Right cardiac atrium (tissue), 5 donors: ENCODE data around the gene RASSF7. TPM values are rescaled to one million over a fixed set of nuclear protein-coding genes. Genes with fewer than 3 reads are reported as not detected.
A peak's percentile ranks its signal among the peaks of the same experiment; 100 is the strongest.
"Not testable (repeated sequence)": the region's sequence is repeated elsewhere in the genome, so short reads cannot be mapped to it uniquely, and the experiment has no call there.

Source experiments
- ATAC-seq, 2 donors: fragments of 200-7000 bp; cut with Tn5 transposase; one replicate each; pipeline versions ENCODE4 v1.8.0 to v1.9.1; 2020; ENCODE audit warnings: moderate library complexity in 2 of 2, mild to moderate bottlenecking in 1 of 2
- DNase-seq, 3 donors: peaks; one replicate each; pipeline ENCODE4 v3.0.0-alpha.2; 2020
- H3K27ac ChIP-seq: one replicate; pipeline ENCODE4 v1.5.1; 2013; ENCODE audit warnings: mild to moderate bottlenecking, low read length, control low read depth, moderate library complexity
- H3K27me3 ChIP-seq: one replicate; pipeline ENCODE4 v1.6.1; 2013; ENCODE audit not compliant: control insufficient read depth, insufficient read depth
- H3K4me1 ChIP-seq: one replicate; pipeline ENCODE4 v1.6.1; 2013; ENCODE audit warnings: low read length; ENCODE audit not compliant: control insufficient read depth, insufficient read depth
- H3K4me3 ChIP-seq: one replicate; pipeline ENCODE4 v1.5.1; 2013; ENCODE audit warnings: low read length, control low read depth
- H3K9me3 ChIP-seq: one replicate; pipeline ENCODE4 v1.6.1; 2013; ENCODE audit warnings: low read length; ENCODE audit not compliant: control insufficient read depth
- WGBS: extraction: QIAGEN DNeasy Blood & Tissue Kit; methylation state at CpG from one replicate; pipeline ENCODE4 v1.1.7; 2013; 5-methylcytosine and 5-hydroxymethylcytosine counted together
- intact Hi-C, 4 donors: fragments of 100-400 bp; cut with DNase I; formaldehyde crosslinking; loops; one replicate each; pipeline versions ENCODE4 v1.11.0 to v1.14.0; 2022 to 2023
- long read RNA-seq, 4 donors: library from polyadenylated mRNA; unstranded; transcript quantifications; one replicate each; pipeline ENCODE4 v2.0.0, GENCODE V29; 2020 to 2021
- polyA plus RNA-seq: library from polyadenylated mRNA; stranded (reverse); fragments of 200-250 nt; gene quantifications from one replicate; pipeline ENCODE4 v1.2.3, GENCODE V29; 2013
- total RNA-seq, 4 donors: library from RNA; stranded (reverse); fragmentation: NEBNext Ultra II Directional; extraction: Animal tissue kit (Norgen Biotek cat#: 25700); gene quantifications; one replicate each; pipeline ENCODE4 v1.2.1, GENCODE V29; 2021
- donor health status: healthy with polysubstance abuse.
- donor health status: DM: no; HTN: yes; CAD: no.
- donor health status: DM: no; HTN: no; CAD: no.
- donor health status: DM: no; HTN: yes; CAD: no; lungs with severe emphysema.
- donor health status: DM: yes; HTN: yes; CAD: no.

Gene RASSF7, protein sequence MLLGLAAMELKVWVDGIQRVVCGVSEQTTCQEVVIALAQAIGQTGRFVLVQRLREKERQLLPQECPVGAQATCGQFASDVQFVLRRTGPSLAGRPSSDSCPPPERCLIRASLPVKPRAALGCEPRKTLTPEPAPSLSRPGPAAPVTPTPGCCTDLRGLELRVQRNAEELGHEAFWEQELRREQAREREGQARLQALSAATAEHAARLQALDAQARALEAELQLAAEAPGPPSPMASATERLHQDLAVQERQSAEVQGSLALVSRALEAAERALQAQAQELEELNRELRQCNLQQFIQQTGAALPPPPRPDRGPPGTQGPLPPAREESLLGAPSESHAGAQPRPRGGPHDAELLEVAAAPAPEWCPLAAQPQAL
- total RNA-seq (1 to 10 TPM; 2.5 to 6.3 (median 3.5) TPM), polyA plus RNA-seq (5.3 TPM)
- long read RNA-seq, donor 1, transcript RASSF7-201 (4 exons, 1,731 nt): major isoform, 15 of 25 reads
- long read RNA-seq, donor 1, partial matches to known transcripts: 8 of 25 reads
- long read RNA-seq, donor 1, other reads (novel, unspliced or antisense): 2 of 25 reads
- long read RNA-seq, donor 2, partial matches to known transcripts: 4 of 10 reads
- long read RNA-seq, donor 2, other reads (novel, unspliced or antisense): 1 of 10 reads
- long read RNA-seq, donor 3, transcript RASSF7-201 (4 exons, 1,731 nt): major isoform, 15 of 18 reads
- long read RNA-seq, donor 3, partial matches to known transcripts: 1 of 18 reads
- long read RNA-seq, donor 3, other reads (novel, unspliced or antisense): 2 of 18 reads
- long read RNA-seq, donor 4, partial matches to known transcripts: 1 of 7 reads
- long read RNA-seq, donor 4, other reads (novel, unspliced or antisense): 2 of 7 reads

DNA sequence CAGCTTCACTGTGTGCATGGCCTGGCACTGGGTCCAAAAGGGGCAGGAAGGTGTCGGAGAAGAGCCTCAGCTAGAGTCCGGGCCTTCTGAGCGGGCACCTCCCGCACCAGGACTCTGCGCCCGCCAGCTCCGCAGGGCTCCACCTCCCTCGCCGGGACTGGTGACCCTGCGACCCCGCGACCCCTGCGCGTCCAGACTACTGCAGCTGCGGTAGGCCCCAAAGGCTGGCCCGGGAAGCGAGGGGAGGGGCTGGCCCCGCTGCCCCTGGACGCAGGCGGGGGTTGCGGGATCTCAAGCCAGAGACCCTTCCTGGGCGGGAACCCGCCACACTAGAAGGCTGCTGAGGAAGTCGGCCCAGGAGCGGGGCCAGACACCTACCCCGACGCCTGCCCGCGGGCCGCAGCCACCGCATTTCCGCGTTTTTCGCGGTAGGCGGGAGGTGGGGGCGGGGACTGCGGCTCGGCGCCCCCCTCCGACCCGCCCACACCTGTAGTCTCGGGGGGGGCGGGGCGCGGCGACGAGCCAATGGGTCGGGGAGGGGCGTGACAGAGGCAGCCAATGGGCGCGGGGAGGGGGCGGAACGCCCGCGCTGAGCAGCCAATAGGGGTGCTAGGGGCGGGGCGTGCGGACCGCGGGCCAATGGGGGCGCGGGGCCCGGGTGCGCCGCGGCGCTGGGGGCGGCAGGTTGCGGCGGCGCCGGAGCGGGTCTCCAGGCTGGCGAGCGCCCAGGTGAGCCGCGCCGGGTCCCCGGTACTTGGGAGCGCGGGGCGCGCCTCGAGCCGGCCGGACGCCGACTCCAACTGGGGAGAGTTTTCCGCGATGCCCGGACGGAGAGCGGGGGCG is at the start of gene RASSF7, which contains the start of gene LMNTD2:
Gene RASSF7, plus strand, starts transcription at position 666 of the 843 bp plus-strand sequence. CDS start 799 bp downstream, outside the sequence.
Gene LMNTD2, minus strand, starts transcription at position 434 of the 843 bp plus-strand sequence. Its CDS starts 22 bp downstream, at position 412.
- intact Hi-C loops: no loop called here
- Histone ChIP-seq H3K4me1 (no peaks in the 10 kb centered on the region), H3K9me3 (no peaks in the 10 kb centered on the region), H3K4me3 (peak within 1 kb of the TSS; percentile 87), H3K27me3 (no peaks in the 10 kb centered on the region), H3K27ac (no peak within 1 kb of the TSS)
- WGBS: 2% methylated on average over 95 of the region's 95 CpGs
- peak; percentile 90 to 97 (median 96) for DNase-seq
- ATAC-seq: peak; percentile 92

DNA sequence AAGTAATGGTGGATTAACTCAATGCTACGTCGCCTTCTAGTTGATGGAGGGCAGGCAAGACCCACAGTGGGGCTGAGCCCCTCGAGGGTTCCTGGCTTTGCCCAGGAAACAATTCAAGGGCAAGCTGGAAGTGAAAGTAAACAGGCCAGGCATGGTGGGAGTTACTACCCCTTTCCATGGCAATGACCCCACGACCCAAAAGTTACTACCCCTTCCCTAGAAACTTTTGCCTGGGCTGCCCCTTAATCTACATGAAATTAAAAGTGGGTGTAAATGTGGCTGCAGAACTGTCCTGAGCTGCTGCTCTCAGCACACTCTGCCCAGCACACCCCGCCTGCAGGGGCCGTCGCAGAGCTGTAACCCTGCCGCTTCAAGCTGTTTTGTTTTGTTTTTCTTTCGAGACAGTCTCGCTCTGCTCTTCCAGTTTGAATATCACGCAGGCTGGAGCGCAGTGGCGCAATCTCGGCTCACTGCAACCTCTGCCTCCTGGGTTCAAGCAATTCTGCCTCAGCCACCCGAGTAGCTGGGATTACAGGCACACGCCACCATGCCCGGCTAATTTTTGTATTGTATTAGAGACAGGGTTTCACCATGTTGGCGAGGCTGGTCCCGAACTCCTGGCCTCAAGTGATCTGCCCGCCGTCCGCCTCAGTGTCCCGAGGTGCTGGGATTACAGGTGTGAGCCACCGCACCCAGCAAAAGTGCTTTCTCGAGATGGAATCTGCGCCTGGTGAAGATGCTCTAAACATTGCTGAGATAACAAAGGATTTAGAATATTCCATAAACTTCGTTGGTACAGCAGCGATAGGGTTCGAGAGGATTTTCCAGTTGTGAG is 47.8 kb upstream of the RASSF7 start:
- intact Hi-C loops: no loop called here
- no peaks in the 10 kb centered on the region for H3K27me3 ChIP-seq
- H3K4me1 ChIP-seq: no peaks in the 10 kb centered on the region
- 93% methylated on average over 29 of the region's 29 CpGs for WGBS
- H3K9me3 ChIP-seq: no peaks in the 10 kb centered on the region
- H3K4me3 ChIP-seq: no peak overlapping the region
- ATAC-seq (no peak), DNase-seq (peak in 1 of 3 donors; percentile 36)
- H3K27ac ChIP-seq: no peak overlapping the region

DNA sequence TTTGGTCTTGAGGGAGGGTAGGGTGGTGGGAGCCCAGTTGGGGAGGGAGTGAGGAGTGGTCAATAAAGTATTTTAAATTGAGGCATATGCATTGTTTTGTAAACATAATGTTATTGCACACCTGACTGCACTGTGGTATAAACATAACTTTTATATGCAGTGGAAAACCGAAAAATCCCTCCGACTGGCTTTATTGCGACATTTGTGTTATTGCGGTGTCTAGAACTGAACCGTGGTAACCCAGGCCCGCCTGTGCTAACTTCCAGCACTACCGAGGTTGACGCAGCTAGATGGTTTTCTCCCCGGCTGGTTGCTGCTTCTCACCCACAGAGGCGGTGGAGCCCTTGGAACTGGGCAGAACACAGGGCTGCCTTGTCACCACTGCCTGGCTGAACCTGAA is 46.2 kb upstream of the RASSF7 start:
- peak in 1 of 3 donors; percentile 40 for DNase-seq
- WGBS: 88% methylated on average over 10 of the region's 10 CpGs

DNA sequence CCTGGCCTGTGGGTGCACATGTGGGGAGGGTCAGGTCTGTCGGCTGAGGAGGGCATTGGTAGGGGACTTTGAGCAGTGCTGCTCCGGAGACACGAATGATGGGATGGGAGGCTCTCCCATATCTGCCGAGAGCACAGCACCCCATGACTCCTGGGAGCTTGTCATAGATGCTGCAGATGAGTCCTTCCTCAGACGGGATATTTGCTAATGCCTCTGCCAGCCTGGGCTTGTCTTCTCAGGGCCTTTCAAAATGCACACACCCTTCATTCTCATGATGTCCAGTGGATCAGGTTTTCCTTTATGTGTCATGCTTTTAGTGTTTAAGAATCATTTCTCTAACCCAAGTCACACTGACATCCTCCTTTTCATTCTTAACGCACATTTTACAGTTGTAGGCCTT is 45.6 kb upstream of the RASSF7 start:
- no peak for ATAC-seq
- 95% methylated on average over 6 of the region's 6 CpGs for WGBS

More for the DNA sequence above, 46.2 kb upstream of the RASSF7 start:
- no peak for ATAC-seq
- no peaks in the 10 kb centered on the region for H3K9me3 ChIP-seq
- no peak overlapping the region for H3K27ac ChIP-seq
- H3K4me3 ChIP-seq: no peak overlapping the region
- no peaks in the 10 kb centered on the region for H3K4me1 ChIP-seq
- intact Hi-C loops: no loop called here
- H3K27me3 ChIP-seq: no peaks in the 10 kb centered on the region

DNA sequence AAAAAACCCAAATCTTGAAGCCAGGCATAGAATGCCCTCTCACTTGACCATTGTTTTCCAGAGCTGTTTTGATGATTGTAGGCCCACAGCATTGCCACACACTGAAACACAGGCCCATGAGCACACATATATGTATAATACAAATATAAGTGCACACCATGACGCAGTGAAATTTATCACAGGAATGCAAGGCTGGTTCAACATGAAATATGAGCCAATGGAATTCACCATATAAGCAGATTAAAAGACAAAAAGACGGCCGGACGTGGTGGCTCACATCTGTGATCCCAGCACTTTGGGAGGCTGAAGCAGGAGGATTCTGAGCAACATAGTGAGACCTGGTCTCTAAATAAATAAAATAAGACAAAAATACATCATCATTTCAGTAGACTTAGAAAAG is 44.4 kb upstream of the RASSF7 start:
- intact Hi-C loops: no loop called here
- H3K4me3 ChIP-seq: no peak overlapping the region
- H3K27ac ChIP-seq: no peak overlapping the region
- H3K9me3 ChIP-seq: no peaks in the 10 kb centered on the region
- H3K4me1 ChIP-seq: no peaks in the 10 kb centered on the region
- H3K27me3 ChIP-seq: no peaks in the 10 kb centered on the region
- ATAC-seq: no peak
- WGBS: 95% methylated on average over 4 of the region's 4 CpGs
- DNase-seq: no peak

More for the DNA sequence above, 45.6 kb upstream of the RASSF7 start:
- no peaks in the 10 kb centered on the region for H3K9me3 ChIP-seq
- intact Hi-C loops: no loop called here
- peak in 1 of 3 donors; percentile 40 for DNase-seq
- H3K4me1 ChIP-seq: no peaks in the 10 kb centered on the region
- H3K27me3 ChIP-seq: no peaks in the 10 kb centered on the region
- H3K4me3 ChIP-seq: no peak overlapping the region
- H3K27ac ChIP-seq: no peak overlapping the region

DNA sequence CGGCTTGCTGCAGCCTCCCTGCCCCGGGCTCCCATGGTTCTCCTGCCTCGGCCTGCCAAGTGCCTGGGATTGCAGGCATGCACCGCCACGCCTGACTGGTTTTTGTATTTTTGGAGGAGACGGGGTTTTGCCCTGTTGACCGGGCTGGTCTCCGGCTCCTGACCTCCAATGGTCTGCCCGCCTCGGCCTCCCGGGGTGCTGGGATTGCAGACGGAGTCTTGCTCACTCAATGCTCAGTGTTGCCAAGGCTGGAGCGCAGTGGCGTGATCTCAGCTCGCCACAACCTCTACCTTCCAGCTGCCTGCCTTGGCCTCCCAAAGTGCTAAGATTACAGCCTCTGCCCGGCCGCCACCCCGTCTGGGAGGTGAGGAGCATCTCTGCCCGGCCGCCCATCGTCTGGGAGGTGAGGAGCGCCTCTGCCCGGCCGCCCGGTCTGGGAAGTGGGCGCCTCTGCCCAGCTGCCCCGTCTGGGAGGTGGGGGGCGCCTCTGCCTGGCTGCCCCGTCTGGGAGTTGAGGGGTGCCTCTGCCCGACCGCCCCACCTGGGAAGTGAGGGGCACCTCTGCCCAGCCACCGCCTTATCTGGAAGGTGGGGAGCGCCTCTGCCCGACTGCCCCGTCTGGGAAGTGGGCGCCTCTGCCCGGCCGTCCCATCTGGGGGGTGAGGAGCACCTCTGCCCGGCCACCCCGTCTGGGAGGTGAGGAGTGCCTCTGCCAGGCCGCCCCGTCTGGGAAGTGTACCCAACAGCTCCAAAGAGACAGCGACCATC is 43.7 kb upstream of the RASSF7 start:
- H3K27me3 ChIP-seq, H3K27ac ChIP-seq, H3K4me3 ChIP-seq, H3K9me3 ChIP-seq, ATAC-seq, intact Hi-C loops, H3K4me1 ChIP-seq: not testable (repeated sequence)
- peak in 2 of 3 donors; percentile 60 to 73 for DNase-seq
- WGBS: 97% methylated on average over 43 of the region's 43 CpGs

DNA sequence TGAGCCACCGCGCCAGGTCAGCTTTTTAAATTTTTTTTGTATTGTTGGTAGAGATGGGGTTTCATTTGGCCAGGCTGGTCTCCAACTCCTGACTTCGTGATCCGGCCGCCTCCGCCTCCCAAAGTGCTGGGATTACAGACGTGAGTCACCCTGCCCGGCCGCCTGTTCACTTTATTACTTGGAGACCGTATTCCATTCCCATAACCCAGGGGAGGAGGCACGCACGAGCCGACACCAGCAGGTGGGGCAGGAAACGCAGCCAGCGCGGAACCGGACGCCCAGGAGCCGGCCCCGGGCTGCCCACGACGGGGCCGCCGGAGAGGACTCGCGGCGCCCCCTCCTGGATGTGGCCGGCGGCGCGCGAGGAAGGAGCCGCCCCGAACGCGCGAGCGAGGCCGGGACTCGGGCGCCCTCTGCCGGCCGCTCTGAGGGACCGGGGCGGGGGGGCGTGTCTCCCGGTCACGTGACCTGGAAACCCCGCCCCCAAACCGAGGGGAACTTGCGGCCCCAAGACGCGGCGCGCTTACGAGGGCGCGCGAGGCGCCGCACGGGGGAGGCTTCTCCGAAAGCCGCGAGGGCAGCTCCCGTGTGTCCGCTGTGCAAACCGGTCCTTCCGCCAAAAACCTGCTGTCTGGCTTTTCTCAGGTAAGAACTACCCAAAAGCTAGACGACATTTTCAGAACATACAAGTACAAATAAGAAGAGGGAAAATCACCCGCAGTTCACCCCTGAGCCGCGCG is 42.1 kb upstream of the RASSF7 start:
- intact Hi-C loops: no loop called here
- H3K27me3 ChIP-seq: no peaks in the 10 kb centered on the region
- ATAC-seq (peak; percentile 97), DNase-seq (peak; percentile 94 to 95 (median 95))
- no peaks in the 10 kb centered on the region for H3K9me3 ChIP-seq
- no peaks in the 10 kb centered on the region for H3K4me1 ChIP-seq
- H3K4me3 ChIP-seq: peak overlapping the region; percentile 11
- H3K27ac ChIP-seq: no peak overlapping the region
- WGBS: 7% methylated on average over 74 of the region's 74 CpGs

DNA sequence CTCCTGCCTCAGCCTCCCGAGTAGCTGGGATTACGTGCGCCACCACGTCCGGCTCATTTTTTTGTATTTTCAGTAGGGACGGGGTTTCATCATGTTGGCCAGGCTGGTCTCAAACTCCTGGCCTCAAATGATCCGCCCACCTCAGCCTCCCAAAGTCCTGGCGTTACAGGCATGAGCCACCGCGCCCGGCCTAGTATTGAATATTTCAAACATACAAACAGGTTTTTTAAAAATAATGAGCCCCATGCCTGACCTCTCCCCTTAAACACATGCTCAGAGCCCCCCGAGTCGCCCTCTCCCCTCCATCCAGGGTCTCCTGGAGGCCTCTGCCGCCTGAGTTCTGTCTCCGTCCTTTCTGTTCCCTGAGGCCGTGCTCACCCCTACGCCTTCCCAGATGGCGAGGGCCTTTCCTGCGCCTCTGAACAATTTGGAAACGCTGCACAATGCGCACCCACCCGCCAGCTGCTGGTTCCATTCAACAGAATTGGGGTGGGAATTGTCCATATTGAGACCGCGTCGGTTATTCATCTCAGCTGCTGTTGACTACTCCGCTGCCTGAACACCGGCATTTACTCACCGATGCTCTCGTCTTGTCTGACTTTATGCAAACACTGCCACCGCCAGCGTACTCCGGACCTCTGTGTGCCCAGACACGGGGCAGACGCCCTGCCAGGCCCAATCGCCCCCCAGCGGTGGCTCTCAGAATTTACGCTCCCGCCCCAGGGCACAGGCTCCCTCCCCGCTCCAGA is 40.2 kb upstream of the RASSF7 start:
- H3K27me3 ChIP-seq: no peaks in the 10 kb centered on the region
- 93% methylated on average over 39 of the region's 39 CpGs for WGBS
- H3K4me1 ChIP-seq: no peaks in the 10 kb centered on the region
- ATAC-seq (no peak), DNase-seq (peak in 2 of 3 donors; percentile 53 to 62)
- no peak overlapping the region for H3K4me3 ChIP-seq
- no peaks in the 10 kb centered on the region for H3K9me3 ChIP-seq
- intact Hi-C loops: no loop called here
- no peak overlapping the region for H3K27ac ChIP-seq
